AG10803 (cell line): Measurements from ENCODE around the gene GATA3.

ENCODE experiments used
- DNase-seq: peaks from one replicate; pipeline ENCODE4 v3.0.0; 2010; ENCODE audit warnings: low read depth
- H3K4me3 ChIP-seq: 2 replicates; pipeline ENCODE4 v1.5.1; 2011; ENCODE audit warnings: mild to moderate bottlenecking, low read length, control low read depth
- CTCF ChIP-seq: conservative IDR thresholded peaks from 2 replicates; pipeline ENCODE4 v1.5.1; 2011; ENCODE audit warnings: mild to moderate bottlenecking, low read length, control low read depth, inconsistent platforms

GATA3 gene

GRCh38 chr10:8115618-8115980 is 61.1 kb downstream of the GATA3 start:
- DNase-seq: no peak
- no peak overlapping the region for H3K4me3 ChIP-seq
- no peak for TF ChIP-seq CTCF

- no peak for DNase-seq
- no peak for TF ChIP-seq CTCF
- H3K4me3 ChIP-seq: no peak overlapping the region
Measured at GRCh38 chr10:8116474-8116873, 62.0 kb downstream of the GATA3 start.

DNA sequence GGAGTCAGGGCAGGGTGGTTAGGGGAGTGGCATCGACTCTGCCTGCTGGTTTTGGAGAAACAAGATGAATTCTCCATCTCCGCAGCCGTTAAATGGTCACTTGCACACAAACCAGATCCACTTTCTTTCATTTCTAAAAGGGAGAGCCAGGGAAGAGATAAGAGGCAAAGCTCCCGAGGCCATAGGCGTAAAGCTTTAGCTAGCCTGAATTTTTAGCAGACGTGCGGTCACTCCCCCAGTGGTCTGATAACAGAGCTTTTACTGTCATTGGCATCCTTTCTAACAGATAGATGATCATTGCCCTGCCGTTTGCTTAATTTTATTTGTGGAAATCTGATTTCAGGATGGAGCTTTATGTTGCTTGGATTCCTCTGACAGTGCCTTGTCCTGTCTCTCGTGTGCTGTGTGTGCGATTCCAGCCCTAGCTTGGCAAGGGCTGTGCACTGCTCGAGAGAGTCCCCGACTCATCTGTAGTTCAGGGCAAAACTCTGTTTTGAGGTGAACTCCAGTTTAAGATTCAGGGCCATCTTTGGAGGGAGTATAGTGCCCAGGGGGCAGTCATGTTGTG is 62.5 kb downstream of the GATA3 start:
- no peak for DNase-seq
- no peak for TF ChIP-seq CTCF

GRCh38 chr10:8121201-8121890 is 66.9 kb downstream of the GATA3 start:
- H3K4me3 ChIP-seq: no peak overlapping the region
- DNase-seq: no peak
- TF ChIP-seq CTCF: no peak

More for the DNA sequence above, 62.5 kb downstream of the GATA3 start:
- H3K4me3 ChIP-seq: no peak overlapping the region

- no peak for TF ChIP-seq CTCF
- no peak for DNase-seq
- no peak overlapping the region for H3K4me3 ChIP-seq
Measured at GRCh38 chr10:8122611-8123369, 68.3 kb downstream of the GATA3 start.

DNA sequence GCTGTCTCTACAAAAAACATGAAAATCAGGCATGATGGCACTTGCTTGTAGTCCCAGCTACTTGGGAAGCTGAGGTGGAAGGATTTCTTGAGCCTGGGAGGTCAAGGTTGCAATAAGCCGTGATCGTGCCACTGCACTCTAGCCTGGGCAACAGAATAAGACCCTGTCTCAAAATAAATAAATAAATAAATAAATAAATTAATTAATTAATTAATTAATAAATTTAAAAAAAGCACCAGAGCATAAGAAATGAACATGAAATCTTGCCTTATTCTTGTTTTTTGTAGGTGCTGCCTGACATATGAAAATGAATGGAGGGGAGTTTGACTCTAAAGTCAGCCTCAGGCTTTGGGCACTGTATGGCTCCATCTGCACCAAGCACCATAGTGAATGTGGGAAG is 69.9 kb downstream of the GATA3 start:
- DNase-seq: no peak
- no peak overlapping the region for H3K4me3 ChIP-seq
- no peak for TF ChIP-seq CTCF
